HepG2 (cell line): ENCODE data around the gene PCSK6. TPM values are rescaled to one million over a fixed set of nuclear protein-coding genes. Genes with fewer than 3 reads are reported as not detected.

Experiments
- ARNTL ChIP-seq: sonication (generic); formaldehyde crosslinking; IDR thresholded peaks from 2 replicates; pipeline ENCODE4 v1.4.0; 2020; ENCODE audit warnings: mild to moderate bottlenecking, missing genetic modification reagents
- FOXP1 ChIP-seq, 2 experiments: fragments of 450-650 bp in 1 of 2; IDR thresholded peaks; 2 replicates each; pipeline ENCODE4 v1.6.1; 2017 to 2018; ENCODE audit warnings: antibody characterized with exemption in 1 of 2
- HIVEP1 ChIP-seq: sonication (generic); formaldehyde crosslinking; IDR thresholded peaks from 2 replicates; pipeline ENCODE4 v1.4.0; 2020; ENCODE audit warnings: mild to moderate bottlenecking, missing genetic modification reagents
- HMG20A ChIP-seq: IDR thresholded peaks from 2 replicates; pipeline ENCODE4 v1.6.1; 2016; ENCODE audit warnings: borderline replicate concordance
- HNF4G ChIP-seq, 2 experiments: sonication (generic) in 1 of 2; formaldehyde crosslinking in 1 of 2; IDR thresholded peaks; 2 replicates each; pipeline versions ENCODE4 v1.4.0 to v1.6.1; 2011 to 2020; ENCODE audit warnings: borderline replicate concordance in 2 of 2, low read depth in 2 of 2, mild to moderate bottlenecking in 2 of 2, low read length in 1 of 2, missing genetic modification reagents in 1 of 2, moderate library complexity in 1 of 2
- MYC ChIP-seq: sonication (generic); formaldehyde crosslinking; IDR thresholded peaks from 2 replicates; pipeline ENCODE4 v1.9.0; 2021; ENCODE audit warnings: missing genetic modification reagents, borderline replicate concordance
- NCOR1 ChIP-seq: fragments of 200-600 bp; sonication (generic); IDR thresholded peaks from 2 replicates; pipeline ENCODE4 v1.7.0; 2017; ENCODE audit warnings: antibody characterized with exemption, low read length, borderline replicate concordance
- PPARG ChIP-seq: conservative IDR thresholded peaks from 2 replicates; pipeline ENCODE4 v1.6.1; 2016; ENCODE audit warnings: missing biosample characterization, missing genetic modification reagents
- RBM22 ChIP-seq: fragments of 200-400 bp; formaldehyde crosslinking; optimal IDR thresholded peaks from 2 replicates; pipeline ENCODE3; 2017; ENCODE audit warnings: mild to moderate bottlenecking, low read length, moderate library complexity
- RXRB ChIP-seq: IDR thresholded peaks from 2 replicates; pipeline ENCODE4 v1.6.1; 2016; ENCODE audit warnings: borderline replicate concordance, missing genetic modification reagents, missing compliant biosample characterization
- SOX5 ChIP-seq: IDR thresholded peaks from 2 replicates; pipeline ENCODE4 v1.6.1; 2016; ENCODE audit warnings: borderline replicate concordance
- SPEN ChIP-seq: sonication (generic); formaldehyde crosslinking; IDR thresholded peaks from 2 replicates; pipeline ENCODE4 v1.5.1; 2020; ENCODE audit warnings: low read depth, mild to moderate bottlenecking, missing genetic modification reagents
- THRA ChIP-seq: sonication (generic); formaldehyde crosslinking; IDR thresholded peaks from 2 replicates; pipeline ENCODE4 v1.4.0; 2020; ENCODE audit warnings: missing genetic modification reagents, borderline replicate concordance
- TSC22D2 ChIP-seq: sonication (generic); formaldehyde crosslinking; IDR thresholded peaks from 2 replicates; pipeline ENCODE4 v1.5.1; 2020; ENCODE audit warnings: missing genetic modification reagents, mild to moderate bottlenecking, borderline replicate concordance
- ZBTB20 ChIP-seq: sonication (generic); formaldehyde crosslinking; IDR thresholded peaks from 2 replicates; pipeline ENCODE4 v1.8.1; 2023; ENCODE audit warnings: missing genetic modification reagents, low read depth, mild to moderate bottlenecking, borderline replicate concordance
- ZC3H13 ChIP-seq: sonication (generic); formaldehyde crosslinking; IDR thresholded peaks from 2 replicates; pipeline ENCODE4 v1.8.1; 2023; ENCODE audit warnings: mild to moderate bottlenecking, missing genetic modification reagents, moderate library complexity
- ZNF547 ChIP-seq: sonication (generic); formaldehyde crosslinking; IDR thresholded peaks from 2 replicates; pipeline ENCODE4 v1.5.1; 2020; ENCODE audit warnings: mild to moderate bottlenecking, missing genetic modification reagents
- ZNF609 ChIP-seq: sonication (generic); formaldehyde crosslinking; IDR thresholded peaks from 2 replicates; pipeline ENCODE4 v1.4.0; 2020; ENCODE audit warnings: mild to moderate bottlenecking, missing genetic modification reagents, borderline replicate concordance
- ZNF768 ChIP-seq: sonication (generic); formaldehyde crosslinking; IDR thresholded peaks from 2 replicates; pipeline ENCODE4 v1.4.0; 2020; ENCODE audit warnings: missing genetic modification reagents
- polyA plus RNA-seq, 8 experiments: library from polyadenylated mRNA; depleted of rRNA in 3 of 8; stranded (reverse) in 7 of 8; unstranded in 1 of 8; fragments of >200 nt; fragmentation: Illumina TruSeq in 4 of 8; extraction: Trizol in 4 of 8; gene quantifications; 2 replicates each; pipeline versions ENCODE4 v1.2.1 to v1.2.3, GENCODE V29; 2011 to 2016; ENCODE audit warnings: low read depth in 4 of 8, missing spikeins in 1 of 8, mixed read lengths in 1 of 8; ENCODE audit not compliant: insufficient read depth in 1 of 8
- total RNA-seq, 5 experiments: library from RNA; depleted of rRNA; stranded (reverse); fragments of >200 nt; fragmentation: Illumina TruSeq; extraction: Trizol; gene quantifications; 2 replicates each; pipeline ENCODE4 v1.2.3, GENCODE V29; 2016; ENCODE audit warnings: low read depth in 1 of 5
- TF ChIP-seq, protein P1 (sequence below): sonication (generic); IDR thresholded peaks from 2 replicates; pipeline ENCODE4 v1.6.1; 2016; ENCODE audit warnings: low read depth, borderline replicate concordance

Gene PCSK6
- total and polyA plus RNA-seq, 2 of the 13 experiments (the other 11 are each of a cell fraction or from before 2014, with no cell fraction given): 56.5 to 155 TPM

- TF ChIP-seq THRA (CRISPR knock-in tag): peak; percentile 52; the same call in 1 of the 2 replicates
- no peak for TF ChIP-seq NCOR1
- peak; percentile 49 for TF ChIP-seq ZNF768 (CRISPR knock-in tag)
- peak; percentile 43; the same call in 1 of the 2 replicates for TF ChIP-seq ZNF609 (CRISPR knock-in tag)
- peak; percentile 51; the same call in 1 of the 2 replicates for TF ChIP-seq SPEN
- TF ChIP-seq SOX5: peak; percentile 56; the same call in 1 of the 2 replicates
- TF ChIP-seq PPARG (CRISPR knock-in tag): 0 out of 2 replicates have a peak, but pooled peaks have one; percentile 38
- peak; percentile 19 for TF ChIP-seq RBM22
- TF ChIP-seq ZNF547: 0 out of 2 replicates have a peak, but pooled peaks have one; percentile 38
- peak; percentile 37; the same call in 1 of the 2 replicates for TF ChIP-seq MYC
- TF ChIP-seq, protein P1, sequence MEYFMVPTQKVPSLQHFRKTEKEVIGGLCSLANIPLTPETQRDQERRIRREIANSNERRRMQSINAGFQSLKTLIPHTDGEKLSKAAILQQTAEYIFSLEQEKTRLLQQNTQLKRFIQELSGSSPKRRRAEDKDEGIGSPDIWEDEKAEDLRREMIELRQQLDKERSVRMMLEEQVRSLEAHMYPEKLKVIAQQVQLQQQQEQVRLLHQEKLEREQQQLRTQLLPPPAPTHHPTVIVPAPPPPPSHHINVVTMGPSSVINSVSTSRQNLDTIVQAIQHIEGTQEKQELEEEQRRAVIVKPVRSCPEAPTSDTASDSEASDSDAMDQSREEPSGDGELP: peak; percentile 78; the same call in 1 of the 2 replicates
- no peak; the same call in 1 of the 2 replicates for TF ChIP-seq HIVEP1 (CRISPR knock-in tag)
- TF ChIP-seq FOXP1 (IDR thresholded peaks at IDR 0.05): no peak
- peak; percentile 20; the same call in 1 of the 2 replicates for TF ChIP-seq FOXP1 (CRISPR knock-in tag; IDR thresholded peaks at IDR 0.05)
- peak; percentile 41; the same call in 1 of the 2 replicates for TF ChIP-seq HMG20A (CRISPR knock-in tag)
- TF ChIP-seq TSC22D2 (CRISPR knock-in tag): no peak; the same call in 1 of the 2 replicates
- no peak for TF ChIP-seq ZBTB20 (CRISPR knock-in tag)
- peak; percentile 68 for TF ChIP-seq RXRB
- no peak for TF ChIP-seq ARNTL (CRISPR knock-in tag)
- 0 out of 2 replicates have a peak, but pooled peaks have one; percentile 28 for TF ChIP-seq HNF4G (IDR thresholded peaks at IDR 0.05; ENCODE audit: borderline replicate concordance, low read depth, low read length)
- TF ChIP-seq HNF4G (CRISPR knock-in tag; IDR thresholded peaks at IDR 0.05; ENCODE audit: borderline replicate concordance, low read depth): peak; percentile 68; the same call in 1 of the 2 replicates
- peak; percentile 22; the same call in 1 of the 2 replicates for TF ChIP-seq ZC3H13 (CRISPR knock-in tag)
Observed at GRCh38 chr15:101453123-101454120, 36.1 kb downstream of the PCSK6 start (continued).
